Left colon (tissue), 2 donors: ENCODE data around the gene SBK2. TPM values are rescaled to one million over a fixed set of nuclear protein-coding genes. Genes with fewer than 3 reads are reported as not detected.

Source experiments
- ATAC-seq: fragments of 200-7000 bp; cut with Tn5 transposase; one replicate; pipeline ENCODE4 v1.9.1; 2020; ENCODE audit warnings: mild to moderate bottlenecking, moderate library complexity
- DNase-seq, 2 donors: peaks; one replicate each; pipeline ENCODE4 v3.0.0-alpha.2; 2020
- intact Hi-C, 2 donors: fragments of 100-400 bp; cut with DNase I in 1 of 2; cut with micrococcal nuclease in 1 of 2; formaldehyde crosslinking; loops; one replicate each; pipeline versions ENCODE4 v1.11.2 to v1.14.0; 2022; cut with DNase I, micrococcal nuclease
- total RNA-seq, 2 donors: library from RNA; stranded (reverse); fragmentation: NEBNext Ultra II Directional; extraction: Animal tissue kit (Norgen Biotek cat#: 25700); gene quantifications; one replicate each; pipeline ENCODE4 v1.2.1, GENCODE V29; 2021
- donor health status: DM: no; HTN: no; CAD: no.
- donor health status: DM: yes; HTN: yes; CAD: no.

The SBK2 gene
- total RNA-seq, 2 donors from 2014 or later = not detected

DNA sequence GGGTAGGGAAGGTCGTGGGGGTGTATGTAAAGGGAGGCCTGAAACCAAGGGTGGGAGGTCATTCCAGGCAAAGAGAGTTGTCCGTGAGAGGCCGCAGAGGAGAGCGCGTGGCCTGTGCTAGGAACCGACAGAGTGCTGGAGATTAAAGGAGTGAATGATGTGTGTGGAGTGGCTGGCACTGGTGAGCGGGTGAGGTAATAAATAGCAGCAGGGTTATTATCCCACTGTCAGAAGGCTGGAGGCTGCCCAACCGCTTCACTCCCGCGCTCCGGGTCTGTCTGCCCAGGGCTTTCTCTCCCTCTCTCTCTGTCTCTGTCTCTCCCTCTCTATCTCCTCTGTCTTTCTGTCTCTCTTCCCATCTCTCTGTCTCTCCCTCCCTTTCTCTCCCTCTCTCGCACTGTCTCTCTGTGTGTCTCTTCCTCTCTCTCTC lies 26.3 kb upstream of the SBK2 start:
- ATAC-seq (peak; percentile 79), DNase-seq (peak in 1 of 2 donors; percentile 38)
- intact Hi-C loops = no loop called here

DNA sequence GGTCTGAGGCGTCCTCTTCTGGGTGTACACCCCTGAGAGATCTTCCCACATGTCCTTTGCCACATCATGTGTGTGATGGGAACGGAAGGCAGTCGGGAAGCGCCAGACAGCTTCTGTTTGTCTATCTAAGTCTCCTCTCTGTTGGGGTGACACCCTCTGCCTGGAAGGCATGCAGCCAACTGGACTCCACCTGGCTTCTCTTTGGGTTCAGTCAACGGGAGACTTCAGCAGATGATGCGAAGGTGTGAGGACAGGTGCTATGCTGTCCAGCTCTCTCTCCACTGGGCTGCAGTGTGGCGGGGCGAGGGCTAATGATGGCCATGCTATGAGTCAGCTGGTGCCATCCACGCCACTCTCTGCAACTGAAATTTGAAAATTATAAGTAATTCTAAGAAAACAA lies 22.8 kb upstream of the SBK2 start:
- DNase-seq = no peak
- intact Hi-C loops = no loop called here
- ATAC-seq = no peak

GRCh38 chr19:55554741-55555152 lies 17.8 kb upstream of the SBK2 start:
- peak; percentile 33 for ATAC-seq
- DNase-seq = no peak
- intact Hi-C loops = no loop called here

DNA sequence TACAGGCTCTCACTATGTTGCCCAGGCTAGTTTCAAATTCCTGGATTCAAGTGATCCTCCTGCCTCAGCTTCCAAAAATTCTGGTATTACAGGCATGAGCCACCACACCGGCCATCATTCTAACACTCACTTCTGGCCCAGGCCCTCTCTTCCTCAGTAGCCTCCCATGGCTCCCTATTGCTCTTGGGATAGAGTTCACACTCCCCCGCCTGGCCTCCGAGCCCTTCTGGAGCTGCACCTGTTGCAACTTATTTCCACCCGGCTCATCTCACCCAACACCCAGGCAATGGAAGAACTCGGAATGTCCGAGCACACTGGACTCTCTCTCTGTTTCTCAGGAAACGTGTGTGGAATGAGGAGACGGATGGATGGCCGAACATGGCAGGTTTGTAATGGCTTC lies 17.4 kb upstream of the SBK2 start:
- ATAC-seq = no peak
- intact Hi-C loops = no loop called here
- DNase-seq = no peak

DNA sequence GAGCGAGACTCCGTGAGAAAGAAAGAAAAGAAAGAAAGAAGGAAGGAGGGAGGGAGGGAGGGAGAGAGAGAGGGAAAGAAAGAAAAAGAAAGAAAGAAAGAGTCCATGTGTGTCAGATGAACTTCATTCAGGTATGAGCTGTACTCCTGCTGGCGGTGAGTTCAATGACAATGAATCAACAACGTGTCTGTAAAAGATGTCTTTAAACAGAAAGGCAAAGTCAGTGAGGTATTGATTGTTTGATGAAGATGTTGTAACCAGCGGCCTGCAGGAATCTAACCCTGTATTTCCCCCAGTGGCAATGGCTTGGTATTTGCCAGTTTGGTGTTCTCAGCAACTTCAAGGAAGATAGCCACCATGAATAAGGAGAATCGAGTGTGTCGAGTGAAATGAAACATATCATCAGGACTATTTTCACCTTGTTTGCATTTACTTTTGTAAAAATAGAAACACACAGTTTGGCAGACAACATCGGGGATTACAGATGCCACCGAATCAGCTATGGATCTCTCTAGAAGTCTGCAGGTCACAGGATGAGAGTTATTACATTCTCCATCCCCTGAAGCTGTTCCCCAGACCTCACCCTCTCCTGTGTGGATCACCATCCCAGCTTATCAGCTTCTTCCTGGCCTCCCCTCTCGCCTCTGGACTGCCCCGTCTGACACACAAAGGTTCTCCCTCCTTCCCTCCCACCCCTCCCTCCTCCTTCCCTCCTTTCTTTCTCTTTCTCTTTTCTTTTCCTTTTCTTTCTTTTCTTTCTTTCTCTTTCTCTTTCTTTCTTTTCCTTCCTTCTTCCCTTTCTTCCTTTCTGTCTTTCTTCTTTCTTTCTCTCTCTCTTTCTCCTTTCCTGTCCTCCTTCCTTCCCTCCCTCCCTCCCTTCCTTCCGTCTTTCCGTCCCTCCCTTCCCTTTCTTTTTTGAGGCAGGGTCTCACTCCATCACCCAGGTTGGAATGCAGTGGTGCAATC lies 16.6 kb upstream of the SBK2 start:
- intact Hi-C loops = no loop called here

GRCh38 chr19:55552620-55553019 lies 15.7 kb upstream of the SBK2 start:
- intact Hi-C loops = no loop called here
- ATAC-seq (no peak), DNase-seq (no peak)

More for the DNA sequence above, 16.6 kb upstream of the SBK2 start:
- ATAC-seq = no peak
- DNase-seq = no peak

GRCh38 chr19:55552206-55552605 lies 15.3 kb upstream of the SBK2 start:
- no peak for DNase-seq
- intact Hi-C loops = no loop called here
- ATAC-seq = no peak

GRCh38 chr19:55550321-55550650 lies 13.4 kb upstream of the SBK2 start:
- ATAC-seq (no peak), DNase-seq (no peak)
- intact Hi-C loops = no loop called here

- ATAC-seq (peak; percentile 85), DNase-seq (peak; percentile 19 to 54)
- intact Hi-C loops = no loop called here
Measured at GRCh38 chr19:55549500-55550320, 12.8 kb upstream of the SBK2 start.

DNA sequence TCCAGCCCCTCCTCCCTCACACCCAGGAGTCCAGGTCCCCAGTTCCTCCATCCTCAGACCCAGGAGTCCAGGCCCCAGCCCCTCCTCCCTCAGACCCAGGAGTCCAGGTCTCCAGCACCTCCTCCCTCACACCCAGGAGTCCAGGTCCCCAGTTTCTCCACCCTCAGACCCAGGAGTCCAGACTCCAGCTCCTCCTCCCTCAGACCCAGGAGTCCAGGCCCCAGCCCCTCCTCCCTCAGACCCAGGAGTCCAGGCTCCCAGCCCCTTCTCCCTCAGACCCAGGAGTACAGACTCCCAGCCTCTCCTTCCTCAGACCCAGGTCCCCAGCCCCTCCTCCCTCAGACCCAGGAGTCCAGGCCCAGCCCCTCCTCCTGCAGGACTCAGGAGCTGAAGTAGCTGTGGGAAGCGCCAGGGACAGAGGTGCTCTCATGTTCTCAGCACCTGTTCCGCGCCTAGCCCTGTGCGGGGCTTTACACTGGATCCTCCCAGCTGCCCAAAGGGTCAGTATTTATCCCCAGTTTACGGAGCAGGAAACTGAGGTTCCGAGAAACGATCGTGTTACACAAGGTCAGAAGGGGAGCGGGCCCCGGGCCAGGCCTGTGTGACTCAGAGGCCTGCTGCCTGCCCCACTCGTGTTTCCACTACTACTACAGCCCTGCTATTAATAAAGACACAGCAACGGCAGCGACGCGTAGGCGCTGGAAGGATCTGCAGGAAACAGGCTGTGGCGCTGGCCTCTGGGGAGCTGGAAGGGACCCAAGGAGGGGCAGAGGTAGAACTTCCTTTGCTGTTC lies 10.1 kb upstream of the SBK2 start:
- intact Hi-C loops = no loop called here
- ATAC-seq (no peak), DNase-seq (peak; percentile 25 to 39)

GRCh38 chr19:55546011-55546410 lies 9.1 kb upstream of the SBK2 start:
- intact Hi-C loops = no loop called here
- no peak for DNase-seq
- no peak for ATAC-seq

DNA sequence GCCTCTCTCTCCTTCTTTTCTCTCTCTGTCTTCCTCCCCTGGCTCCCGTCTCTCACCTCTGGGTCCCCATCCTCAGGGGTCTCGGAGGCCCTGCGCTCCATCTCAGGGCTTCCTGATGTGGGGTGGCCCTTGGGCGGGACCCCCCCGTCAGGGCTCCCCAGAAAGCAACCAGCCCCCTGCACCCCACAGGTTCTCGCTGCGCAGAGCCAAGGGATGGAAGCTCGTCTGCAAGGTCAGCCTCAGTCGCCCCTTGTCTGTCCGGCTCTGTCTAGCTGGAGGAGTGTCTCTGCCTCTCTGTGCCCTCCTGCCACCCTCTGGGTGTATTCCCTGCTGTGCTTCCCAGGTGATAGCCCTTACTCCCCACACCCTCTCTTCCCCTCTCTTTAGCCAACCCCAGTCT lies 8.5 kb upstream of the SBK2 start, which contains the start of gene SBK3:
Gene SBK3 (minus strand): TSS at position 101 of the 400 bp plus-strand sequence. CDS start 0 bp downstream, at position 101.
- intact Hi-C loops = no loop called here
- ATAC-seq = no peak
- no peak for DNase-seq

DNA sequence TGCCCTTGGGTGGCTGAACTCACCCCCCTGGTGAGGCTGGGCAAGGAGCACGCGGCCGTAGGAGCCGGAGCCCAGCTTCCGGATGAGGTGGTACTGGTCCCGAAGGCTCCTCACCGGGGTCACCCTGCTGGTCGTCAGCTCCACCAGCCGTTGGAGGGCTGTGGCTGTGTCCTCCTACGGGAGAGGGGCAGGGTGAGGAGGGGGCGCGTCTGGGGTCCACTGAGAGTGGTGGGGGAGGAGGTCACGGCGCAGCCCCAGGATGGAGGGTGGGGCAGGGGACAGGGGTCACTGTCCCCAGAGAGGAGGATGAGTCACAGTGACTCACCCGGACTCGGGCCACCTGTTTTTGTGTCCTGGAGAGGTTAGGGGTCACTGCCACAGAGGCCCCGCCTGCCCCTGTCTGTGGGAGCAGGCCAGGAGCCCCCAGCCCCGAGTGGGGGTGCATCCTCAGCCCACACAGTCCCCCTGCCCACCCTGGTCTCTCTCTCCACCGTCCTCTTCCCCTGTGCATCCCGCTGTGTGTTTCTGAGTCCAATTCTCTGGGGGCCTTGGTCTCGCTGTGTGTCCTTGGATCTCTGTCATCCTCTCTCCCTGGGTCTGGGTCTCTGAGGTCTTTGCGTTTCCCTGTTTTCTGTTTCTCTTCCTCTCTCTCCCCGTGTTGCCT lies 8.0 kb upstream of the SBK2 start:
- ATAC-seq = no peak
- intact Hi-C loops = no loop called here
- no peak for DNase-seq

DNA sequence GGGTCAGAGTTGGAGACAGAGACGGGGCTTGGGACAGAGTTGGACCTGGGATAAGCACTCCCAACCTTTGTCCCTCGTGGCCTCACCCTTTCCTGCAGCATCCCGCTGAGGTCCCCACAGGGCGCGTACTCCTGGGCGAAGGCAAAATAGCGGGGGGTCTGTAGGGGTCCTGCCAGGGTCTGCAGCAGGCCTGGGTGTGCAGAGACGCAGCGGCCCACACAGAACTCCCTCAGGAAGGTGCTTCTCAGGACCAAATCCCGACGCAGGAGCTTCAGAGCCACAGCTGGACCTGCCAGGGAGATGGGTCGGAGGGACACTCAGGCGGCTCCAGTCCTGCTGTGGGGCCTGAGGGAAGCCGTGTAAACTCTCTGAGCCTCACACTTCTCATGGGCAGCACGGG lies 7.1 kb upstream of the SBK2 start:
- intact Hi-C loops = no loop called here
- DNase-seq = no peak
- no peak for ATAC-seq

DNA sequence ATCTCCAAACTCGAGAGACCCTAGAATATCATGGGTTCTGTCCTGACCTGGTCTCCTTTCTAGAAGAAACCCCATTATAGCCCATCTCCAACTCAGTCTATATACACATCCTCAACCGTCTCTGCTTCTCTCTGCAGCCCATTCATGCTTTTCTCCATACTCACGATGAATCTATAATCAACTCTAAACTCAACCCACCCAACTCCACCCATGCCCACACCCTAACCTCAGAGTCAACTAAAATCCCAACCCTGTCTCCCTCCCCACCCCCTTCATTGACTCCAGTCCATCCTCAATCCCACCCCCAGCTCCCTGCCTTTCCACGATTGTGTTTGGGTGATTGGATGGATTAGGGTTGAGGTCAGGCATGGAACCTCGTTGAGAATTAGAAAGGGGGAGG lies 6.6 kb upstream of the SBK2 start:
- intact Hi-C loops = no loop called here
- ATAC-seq = no peak
- DNase-seq = no peak

GRCh38 chr19:55542292-55542855 lies 5.4 kb upstream of the SBK2 start:
- no peak for DNase-seq
- no peak for ATAC-seq
- intact Hi-C loops = no loop called here

GRCh38 chr19:55541091-55541490 lies 4.2 kb upstream of the SBK2 start:
- no peak for ATAC-seq
- no peak for DNase-seq
- intact Hi-C loops = no loop called here

DNA sequence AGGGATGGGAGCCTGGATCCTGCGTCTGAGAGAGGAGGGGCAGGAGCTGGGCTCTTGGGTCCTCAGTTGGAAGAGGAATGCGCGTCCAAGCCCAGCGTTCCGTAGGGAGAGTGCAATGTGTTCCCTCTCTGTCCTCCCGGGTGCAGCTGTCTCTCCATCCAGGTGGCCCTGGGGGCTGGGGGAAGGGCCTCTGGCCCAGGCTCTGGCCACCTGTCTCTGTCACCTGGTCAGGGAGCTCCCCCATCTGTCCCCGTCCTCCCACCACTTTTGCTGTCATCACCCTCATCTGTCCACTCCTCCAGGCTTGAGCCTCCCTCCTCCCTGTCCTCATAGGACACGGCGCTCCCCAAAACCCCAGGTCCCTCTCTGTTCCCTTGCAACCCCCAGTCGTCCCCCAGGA lies 3.7 kb upstream of the SBK2 start:
- intact Hi-C loops = no loop called here
- DNase-seq (no peak), ATAC-seq (no peak)
